AG10803 (cell line): ENCODE results near the gene RGPD8.
A peak's percentile ranks its signal among the peaks of the same experiment; 100 is the strongest.
"Not testable (repeated sequence)": the region's sequence is repeated elsewhere in the genome, so short reads cannot be mapped to it uniquely, and the experiment has no call there.

Experiments used
- DNase-seq: peaks from one replicate; pipeline ENCODE4 v3.0.0; 2010; ENCODE audit warnings: low read depth
- H3K4me3 ChIP-seq: 2 replicates; pipeline ENCODE4 v1.5.1; 2011; ENCODE audit warnings: mild to moderate bottlenecking, low read length, control low read depth
- CTCF ChIP-seq: conservative IDR thresholded peaks from 2 replicates; pipeline ENCODE4 v1.5.1; 2011; ENCODE audit warnings: mild to moderate bottlenecking, low read length, control low read depth, inconsistent platforms

The RGPD8 gene

GRCh38 chr2:112454586-112454985 is 21.1 kb upstream of the RGPD8 start:
- no peak for DNase-seq
- H3K4me3 ChIP-seq, result no peak overlapping the region

GRCh38 chr2:112451317-112451716 is 17.9 kb upstream of the RGPD8 start:
- TF ChIP-seq CTCF, result no peak
- no peak for DNase-seq
- H3K4me3 ChIP-seq, result no peak overlapping the region

More at GRCh38 chr2:112454586-112454985, 21.1 kb upstream of the RGPD8 start:
- no peak for TF ChIP-seq CTCF

- no peak for DNase-seq
- no peak for TF ChIP-seq CTCF
- H3K4me3 ChIP-seq, result no peak overlapping the region
These were observed 16.4 kb upstream of the RGPD8 start for GRCh38 chr2:112449854-112450253.

GRCh38 chr2:112444256-112444655 is 10.8 kb upstream of the RGPD8 start:
- DNase-seq, H3K4me3 ChIP-seq: not testable (repeated sequence)

- H3K4me3 ChIP-seq, DNase-seq: not testable (repeated sequence)
These were observed 5.3 kb upstream of the RGPD8 start for GRCh38 chr2:112438603-112439261.

GRCh38 chr2:112437405-112437831 is 4.0 kb upstream of the RGPD8 start:
- DNase-seq, H3K4me3 ChIP-seq: not testable (repeated sequence)

GRCh38 chr2:112436993-112437392 is 3.5 kb upstream of the RGPD8 start:
- H3K4me3 ChIP-seq, DNase-seq: not testable (repeated sequence)

- not testable (repeated sequence) for DNase-seq, H3K4me3 ChIP-seq
These were observed 2.4 kb upstream of the RGPD8 start for GRCh38 chr2:112435716-112436431.

- DNase-seq, H3K4me3 ChIP-seq: not testable (repeated sequence)
These were observed 1.7 kb upstream of the RGPD8 start for GRCh38 chr2:112434890-112435715.

- TF ChIP-seq CTCF, result no peak
- DNase-seq, result no peak
- H3K4me3 ChIP-seq, result no peak overlapping the region
These were observed 686 bp upstream of the RGPD8 start for GRCh38 chr2:112433932-112434730.

GRCh38 chr2:112432735-112433479 is 538 bp downstream of the RGPD8 start:
- not testable (repeated sequence) for DNase-seq
- peak overlapping the region; percentile 42 for H3K4me3 ChIP-seq

GRCh38 chr2:112432390-112432734 is 1.1 kb downstream of the RGPD8 start:
- H3K4me3 ChIP-seq, result peak overlapping the region; percentile 42
- not testable (repeated sequence) for DNase-seq
